ENCODE results near the gene SPON2. TPM values are rescaled to one million over a fixed set of nuclear protein-coding genes. Genes with fewer than 3 reads are reported as not detected.

The SPON2 gene
- polyA plus RNA-seq, 2 of the 4 experiments (the other 2 are of a cell fraction) = 0.12 to 0.54 TPM

- TF ChIP-seq SMC3 (IDR thresholded peaks at IDR 0.05) (no peak), EHMT2 (IDR thresholded peaks at IDR 0.05; ENCODE audit: low read depth) (no peak), ELK1 (IDR thresholded peaks at IDR 0.05; ENCODE audit: low read depth, low read length) (no peak), REST (IDR thresholded peaks at IDR 0.05) (no peak), CTCF (IDR thresholded peaks at IDR 0.05) (no peak)
- ATAC-seq (no peak), DNase-seq (ENCODE audit: low read depth in 1 of 2, low spot score in 1 of 2) (no peak), FAIRE-seq (no peak)
- no peak overlapping the region for H3K27ac ChIP-seq
- H3K4me1 ChIP-seq = no peaks in the 10 kb centered on the region
- ChIA-PET POLR2A (no interaction called here), CTCF (no interaction called here)
- WGBS (ENCODE audit: missing lambda C conversion rate) = 74% methylated on average over 8 of the region's 8 CpGs
- no peak overlapping the region for H3K4me3 ChIP-seq
- H3K9me3 ChIP-seq = no peaks in the 10 kb centered on the region
- no peak overlapping the region for H3K4me2 ChIP-seq
These were observed 39.4 kb downstream of the SPON2 start for GRCh38 chr4:1133033-1133432.

GRCh38 chr4:1130316-1131186 is 41.8 kb downstream of the SPON2 start:
- no peak for FAIRE-seq
- Histone ChIP-seq H3K4me2 (no peak overlapping the region), H3K4me1 (no peaks in the 10 kb centered on the region), H3K4me3 (no peak overlapping the region), H3K27ac (no peak overlapping the region), H3K9me3 (no peaks in the 10 kb centered on the region)
- ChIA-PET CTCF (interaction anchor here (0.6 to 2.4 kb wide), 38 partner anchors 8 to 419 kb away, joined by 3 to 11 read pairs (median 4); no protein-coding TSS in a partner anchor), POLR2A (no interaction called here)
- ATAC-seq = peak; percentile 89 to 97
- WGBS (ENCODE audit: missing lambda C conversion rate) = 36% methylated on average over 13 of the region's 13 CpGs
- peak; percentile 44 to 64 for DNase-seq (ENCODE audit: low read depth in 1 of 2, low spot score in 1 of 2)
- TF ChIP-seq HES2 (IDR thresholded peaks at IDR 0.05) (no peak), KDM5A (IDR thresholded peaks at IDR 0.05) (no peak), PBX3 (IDR thresholded peaks at IDR 0.05) (no peak), GATA3 (IDR thresholded peaks at IDR 0.05; ENCODE audit: borderline replicate concordance) (no peak), HOXA7 (CRISPR knock-in tag; IDR thresholded peaks at IDR 0.05) (no peak), CEBPB (IDR thresholded peaks at IDR 0.05) (no peak), RAD21 (conservative IDR thresholded peaks at IDR 0.05 in 1 of 2, IDR thresholded peaks at IDR 0.05 in 1 of 2) (peak; percentile 87 to 90), CHD4 (IDR thresholded peaks at IDR 0.05; ENCODE audit: borderline replicate concordance) (no peak), ZC3H11A (IDR thresholded peaks at IDR 0.05) (no peak), EHMT2 (IDR thresholded peaks at IDR 0.05; ENCODE audit: low read depth) (no peak), USF2 (IDR thresholded peaks at IDR 0.05) (no peak), SMC3 (IDR thresholded peaks at IDR 0.05) (peak; percentile 82), HOXB13 (CRISPR knock-in tag; IDR thresholded peaks at IDR 0.05; ENCODE audit: low read depth) (no peak), CTCF (IDR thresholded peaks at IDR 0.05) (peak; percentile 88), PHF8 (IDR thresholded peaks at IDR 0.05; ENCODE audit: borderline replicate concordance, low read depth) (no peak)

Data from A549 (cell line).